H9 (cell line): ENCODE measurements around the gene SNX27. TPM values are rescaled to one million over a fixed set of nuclear protein-coding genes. Genes with fewer than 3 reads are reported as not detected.

Experiments used
- DNase-seq: peaks from one replicate; pipeline ENCODE4 v3.0.0-alpha.2; 2017
- H2AFZ ChIP-seq: one replicate; pipeline ENCODE4 v1.6.1; 2013; ENCODE audit warnings: mild to moderate bottlenecking, low read length, control low read depth, moderate library complexity
- H2AK5ac ChIP-seq: 2 replicates; pipeline ENCODE4 v1.6.1; 2013; ENCODE audit warnings: low read length, control low read depth, mixed read lengths; ENCODE audit not compliant: insufficient read length
- H2BK120ac ChIP-seq: one replicate; pipeline ENCODE4 v1.6.1; 2013; ENCODE audit warnings: low read depth, mild to moderate bottlenecking, low read length, control low read depth, inconsistent platforms; ENCODE audit not compliant: poor library complexity, severe bottlenecking
- H2BK12ac ChIP-seq: 2 replicates; pipeline ENCODE4 v1.6.1; 2013; ENCODE audit warnings: low read length, control low read depth, mixed read lengths, low read depth; ENCODE audit not compliant: insufficient read length
- H2BK15ac ChIP-seq: 2 replicates; pipeline ENCODE4 v1.6.1; 2013; ENCODE audit warnings: low read depth, low read length, control low read depth
- H2BK20ac ChIP-seq: one replicate; pipeline ENCODE4 v1.6.1; 2013; ENCODE audit warnings: low read depth, mild to moderate bottlenecking, low read length, control low read depth, inconsistent platforms; ENCODE audit not compliant: poor library complexity, severe bottlenecking
- H2BK5ac ChIP-seq: 2 replicates; pipeline ENCODE4 v1.6.1; 2013; ENCODE audit warnings: low read length, control low read depth, mixed read lengths; ENCODE audit not compliant: insufficient read length
- H3K14ac ChIP-seq: 2 replicates; pipeline ENCODE4 v1.6.1; 2013; ENCODE audit warnings: low read length, control low read depth; ENCODE audit not compliant: insufficient read depth
- H3K18ac ChIP-seq: 2 replicates; pipeline ENCODE4 v1.6.1; 2013; ENCODE audit warnings: low read depth, mild to moderate bottlenecking, mixed read lengths, low read length, control low read depth; ENCODE audit not compliant: insufficient read length
- H3K23ac ChIP-seq: 2 replicates; pipeline ENCODE4 v1.6.1; 2013; ENCODE audit warnings: low read length, control low read depth, mixed read lengths, low read depth; ENCODE audit not compliant: insufficient read length
- H3K23me2 ChIP-seq: 2 replicates; pipeline ENCODE4 v1.6.1; 2013; ENCODE audit warnings: low read depth, mild to moderate bottlenecking, mixed read lengths, low read length, control low read depth; ENCODE audit not compliant: insufficient read length, poor library complexity, severe bottlenecking
- H3K27ac ChIP-seq: 2 replicates; pipeline ENCODE4 v1.5.1; 2013; ENCODE audit warnings: low read length, control low read depth, mixed read lengths, low read depth; ENCODE audit not compliant: insufficient read length
- H3K27me3 ChIP-seq: 2 replicates; pipeline ENCODE4 v1.6.1; 2013; ENCODE audit warnings: low read length, control low read depth, inconsistent platforms; ENCODE audit not compliant: insufficient read depth
- H3K4ac ChIP-seq: 2 replicates; pipeline ENCODE4 v1.6.1; 2013; ENCODE audit warnings: low read depth, mild to moderate bottlenecking, control low read depth, inconsistent platforms, low read length, moderate library complexity
- H3K4me1 ChIP-seq: 2 replicates; pipeline ENCODE4 v1.6.1; 2013; ENCODE audit warnings: low read length, control low read depth, inconsistent platforms; ENCODE audit not compliant: insufficient read depth
- H3K4me2 ChIP-seq: 2 replicates; pipeline ENCODE4 v1.6.1; 2013; ENCODE audit warnings: low read length, control low read depth, mixed read lengths; ENCODE audit not compliant: insufficient read length, insufficient read depth
- H3K56ac ChIP-seq: 2 replicates; pipeline ENCODE4 v1.6.1; 2013; ENCODE audit warnings: low read depth, mild to moderate bottlenecking, mixed read lengths, low read length, control low read depth; ENCODE audit not compliant: insufficient read length
- H3K79me1 ChIP-seq: 2 replicates; pipeline ENCODE4 v1.6.1; 2013; ENCODE audit warnings: low read depth, mild to moderate bottlenecking, moderate library complexity, low read length, control low read depth, inconsistent platforms; ENCODE audit not compliant: insufficient read depth, poor library complexity, severe bottlenecking
- H3K79me2 ChIP-seq: 2 replicates; pipeline ENCODE4 v1.6.1; 2013; ENCODE audit warnings: low read length, control low read depth, inconsistent platforms; ENCODE audit not compliant: insufficient read depth
- H3K9ac ChIP-seq: 2 replicates; pipeline ENCODE4 v1.6.1; 2013; ENCODE audit warnings: low read length, control low read depth, mixed read lengths; ENCODE audit not compliant: insufficient read length; ENCODE audit errors: extremely low read depth
- H3K9me3 ChIP-seq: one replicate; pipeline ENCODE4 v1.6.1; 2013; ENCODE audit warnings: low read depth, low read length, inconsistent platforms; ENCODE audit not compliant: control insufficient read depth
- H3T11ph ChIP-seq: one replicate; pipeline ENCODE4 v1.6.1; 2013; ENCODE audit warnings: mild to moderate bottlenecking, low read length, control low read depth, inconsistent platforms
- H4K20me1 ChIP-seq: one replicate; pipeline ENCODE4 v1.6.1; 2013; ENCODE audit not compliant: control insufficient read depth, insufficient read length, insufficient read depth
- H4K5ac ChIP-seq: 2 replicates; pipeline ENCODE4 v1.6.1; 2013; ENCODE audit warnings: low read depth, mild to moderate bottlenecking, mixed read lengths, low read length, control low read depth; ENCODE audit not compliant: insufficient read length
- H4K8ac ChIP-seq: replicated peaks from 2 replicates; pipeline ENCODE4 v1.6.1; 2013; ENCODE audit warnings: low read length, control low read depth, mixed read lengths, low read depth; ENCODE audit not compliant: insufficient read length
- H4K91ac ChIP-seq: 2 replicates; pipeline ENCODE4 v1.6.1; 2013; ENCODE audit warnings: low read depth, mild to moderate bottlenecking, moderate library complexity, mixed read lengths, low read length, control low read depth; ENCODE audit not compliant: insufficient read length
- H3K27ac Mint-ChIP-seq, 3 experiments: 2 replicates in 2 of 3; 3 replicates in 1 of 3; pipeline ENCODE4 v1.8.0; 2020 to 2021; ENCODE audit warnings: mixed read lengths in 3 of 3, mild to moderate bottlenecking in 1 of 3, moderate library complexity in 1 of 3
- H3K27me3 Mint-ChIP-seq: 2 replicates; pipeline ENCODE4 v1.8.0; 2021; ENCODE audit warnings: low read depth, mild to moderate bottlenecking, moderate library complexity, mixed read lengths
- H3K36me3 Mint-ChIP-seq, 3 experiments: 2 replicates in 2 of 3; 3 replicates in 1 of 3; pipeline ENCODE4 v1.8.0; 2020 to 2021; ENCODE audit warnings: low read depth in 3 of 3, mixed read lengths in 3 of 3; ENCODE audit not compliant: insufficient read depth in 1 of 3
- H3K4me1 Mint-ChIP-seq, 2 experiments: 2 replicates each; pipeline ENCODE4 v1.8.0; 2020; ENCODE audit warnings: mixed read lengths in 2 of 2
- H3K4me3 Mint-ChIP-seq, 2 experiments: 2 replicates in 1 of 2; 3 replicates in 1 of 2; pipeline ENCODE4 v1.8.0; 2020 to 2021; ENCODE audit warnings: mild to moderate bottlenecking in 2 of 2, mixed read lengths in 2 of 2, moderate library complexity in 1 of 2
- H3K9me3 Mint-ChIP-seq, 2 experiments: 2 replicates in 1 of 2; 3 replicates in 1 of 2; pipeline ENCODE4 v1.8.0; 2020; ENCODE audit warnings: mild to moderate bottlenecking in 2 of 2, mixed read lengths in 2 of 2, moderate library complexity in 1 of 2
- WGBS: extraction: QIAGEN DNeasy Blood & Tissue Kit; methylation state at CpG from one replicate; pipeline ENCODE4 v1.1.7; 2013; ENCODE audit warnings: missing lambda C conversion rate, low lambda C conversion rate, mixed read lengths; ENCODE audit not compliant: insufficient read length; ENCODE audit errors: extremely low coverage; 5-methylcytosine and 5-hydroxymethylcytosine counted together
- total RNA-seq: library from RNA; stranded (reverse); gene quantifications from 2 replicates; pipeline ENCODE4 v1.2.1, GENCODE V29; 2021
- TF ChIP-seq, protein P1 (sequence below): fragments of 200-600 bp; sonication (generic); conservative IDR thresholded peaks from 3 replicates; pipeline ENCODE4 v1.8.0; 2021; ENCODE audit warnings: antibody characterized with exemption, mild to moderate bottlenecking

SNX27 gene
- total RNA-seq, 1 experiment from 2014 or later = 48.9 TPM

- Histone ChIP-seq H3K4me1 (no peaks in the 10 kb centered on the region), H3K23me2 (no peaks in the 10 kb centered on the region), H3K56ac (no peak overlapping the region), H4K91ac (no peak overlapping the region), H2BK12ac (no peak overlapping the region), H2BK5ac (no peak overlapping the region), H3K79me1 (no peaks in the 10 kb centered on the region), H3K79me2 (no peaks in the 10 kb centered on the region; the same call in 1 of the 2 replicates), H3K14ac (no peak overlapping the region), H4K8ac (no peak overlapping the region), H3K4me2 (no peak overlapping the region), H3T11ph (no peak overlapping the region), H2BK120ac (no peak overlapping the region), H3K18ac (no peak overlapping the region), H3K9ac (no peak overlapping the region), H2BK15ac (no peak overlapping the region), H3K27ac (no peak overlapping the region), H3K4ac (no peak overlapping the region), H2AK5ac (no peak overlapping the region), H4K20me1 (no peaks in the 10 kb centered on the region), H3K23ac (no peak overlapping the region), H4K5ac (no peak overlapping the region), H3K9me3 (no peaks in the 10 kb centered on the region), H3K27me3 (no peaks in the 10 kb centered on the region), H2BK20ac (no peak overlapping the region), H2AFZ (no peak overlapping the region)
- no CpG with 5 or more reads among the region's 2 CpGs for WGBS
- TF ChIP-seq, protein P1, sequence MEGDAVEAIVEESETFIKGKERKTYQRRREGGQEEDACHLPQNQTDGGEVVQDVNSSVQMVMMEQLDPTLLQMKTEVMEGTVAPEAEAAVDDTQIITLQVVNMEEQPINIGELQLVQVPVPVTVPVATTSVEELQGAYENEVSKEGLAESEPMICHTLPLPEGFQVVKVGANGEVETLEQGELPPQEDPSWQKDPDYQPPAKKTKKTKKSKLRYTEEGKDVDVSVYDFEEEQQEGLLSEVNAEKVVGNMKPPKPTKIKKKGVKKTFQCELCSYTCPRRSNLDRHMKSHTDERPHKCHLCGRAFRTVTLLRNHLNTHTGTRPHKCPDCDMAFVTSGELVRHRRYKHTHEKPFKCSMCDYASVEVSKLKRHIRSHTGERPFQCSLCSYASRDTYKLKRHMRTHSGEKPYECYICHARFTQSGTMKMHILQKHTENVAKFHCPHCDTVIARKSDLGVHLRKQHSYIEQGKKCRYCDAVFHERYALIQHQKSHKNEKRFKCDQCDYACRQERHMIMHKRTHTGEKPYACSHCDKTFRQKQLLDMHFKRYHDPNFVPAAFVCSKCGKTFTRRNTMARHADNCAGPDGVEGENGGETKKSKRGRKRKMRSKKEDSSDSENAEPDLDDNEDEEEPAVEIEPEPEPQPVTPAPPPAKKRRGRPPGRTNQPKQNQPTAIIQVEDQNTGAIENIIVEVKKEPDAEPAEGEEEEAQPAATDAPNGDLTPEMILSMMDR = no peak
- Mint-ChIP-seq H3K27ac (peak overlapping the region in 1 of 3 experiments; percentile 50; a peak in 2 of 7 replicates), H3K9me3 (no peaks in the 10 kb centered on the region), H3K4me3 (no peak overlapping the region), H3K4me1 (peaks cover 7% of the 10 kb centered on the region in 2 experiments; a peak in 3 of 4 replicates), H3K27me3 (no peaks in the 10 kb centered on the region), H3K36me3 (peaks cover 6 to 8% (median 7%) of the 10 kb centered on the region in 3 experiments; a peak in 6 of 7 replicates)
- no peak for DNase-seq
Observed at GRCh38 chr1:151639466-151639865, 27.6 kb downstream of the SNX27 start.
